B cell (primary cell): Measurements from ENCODE around the gene NDUFAF5. TPM values are rescaled to one million over a fixed set of nuclear protein-coding genes. Genes with fewer than 3 reads are reported as not detected.

Experiments
- ATAC-seq: fragments of 200-7000 bp; cut with Tn5 transposase; one replicate; pipeline ENCODE4 v1.10.0; 2021; ENCODE audit warnings: low read depth, mild to moderate bottlenecking, moderate number of reproducible peaks, moderate library complexity
- CTCF ChIA-PET: fragments of 350-600 bp; sonication (Branson Sonifier 250); formaldehyde crosslinking; loops from one replicate; lab custom pipeline; 2021; ENCODE audit warnings: antibody characterized with exemption, inconsistent platforms; lab: Charles Lee
- POLR2A ChIA-PET: fragments of 350-600 bp; sonication (Branson Sonifier 250); formaldehyde crosslinking; loops from one replicate; lab custom pipeline; 2021; ENCODE audit warnings: antibody characterized with exemption; lab: Charles Lee
- DNase-seq: peaks from one replicate; pipeline ENCODE4 v3.0.0; 2013
- H2AFZ ChIP-seq: 2 replicates; pipeline ENCODE4 v1.6.1; 2012; ENCODE audit warnings: mild to moderate bottlenecking, low read depth, low read length; ENCODE audit not compliant: insufficient read depth, poor library complexity, severe bottlenecking
- H3K27ac ChIP-seq, 2 donors: 1 replicate in 1 of 2; 2 replicates in 1 of 2; pipeline ENCODE4 v1.5.1; 2012 to 2013; ENCODE audit warnings: low read length in 2 of 2, mild to moderate bottlenecking in 2 of 2, moderate library complexity in 1 of 2
- H3K27me3 ChIP-seq, 4 experiments: fragments of 200-600 bp in 1 of 4; sonication (generic) in 1 of 4; replicated peaks in 1 of 4; 1 replicate in 2 of 4; 2 replicates in 2 of 4; pipeline versions ENCODE4 v1.6.1 to v1.7.0; 2013 to 2016; ENCODE audit warnings: low read length in 3 of 4, mild to moderate bottlenecking in 2 of 4, mixed read lengths in 1 of 4, moderate library complexity in 1 of 4; ENCODE audit not compliant: insufficient read depth in 4 of 4, control insufficient read depth in 3 of 4; ENCODE audit errors: control extremely low read depth in 1 of 4
- H3K36me3 ChIP-seq, 2 experiments: replicated peaks in 1 of 2; 1 replicate in 1 of 2; 2 replicates in 1 of 2; pipeline versions ENCODE4 v1.6.1 to v1.7.1; 2013; ENCODE audit warnings: low read length in 1 of 2; ENCODE audit not compliant: insufficient read depth in 2 of 2, control insufficient read depth in 1 of 2; ENCODE audit errors: control extremely low read depth in 1 of 2, extremely low read depth in 1 of 2
- H3K4me1 ChIP-seq, 2 donors: fragments of 200-600 bp in 1 of 2; sonication (generic) in 1 of 2; 1 replicate in 1 of 2; 2 replicates in 1 of 2; pipeline versions ENCODE4 v1.5.1 to v1.6.1; 2013 to 2017; ENCODE audit warnings: low read length in 2 of 2; ENCODE audit not compliant: control insufficient read depth in 2 of 2, insufficient read depth in 2 of 2
- H3K4me2 ChIP-seq: replicated peaks from 2 replicates; pipeline ENCODE3; 2012; ENCODE audit warnings: mild to moderate bottlenecking, low read depth, low read length; ENCODE audit not compliant: poor library complexity, severe bottlenecking
- H3K4me3 ChIP-seq, 5 experiments: fragments of 200-600 bp in 1 of 5; sonication (generic) in 1 of 5; 1 replicate in 3 of 5; 2 replicates in 2 of 5; pipeline versions ENCODE4 v1.5.1 to v1.7.0; 2011 to 2016; ENCODE audit warnings: low read length in 4 of 5, mild to moderate bottlenecking in 4 of 5, low read depth in 2 of 5, control low read depth in 1 of 5, moderate library complexity in 1 of 5; ENCODE audit not compliant: insufficient read depth in 1 of 5; ENCODE audit errors: control extremely low read depth in 1 of 5, extremely low read depth in 1 of 5
- H3K79me2 ChIP-seq: fragments of 200-600 bp; sonication (generic); one replicate; pipeline ENCODE4 v1.6.0; 2016; ENCODE audit warnings: low read length; ENCODE audit not compliant: control insufficient read depth, insufficient read depth
- H3K9ac ChIP-seq: fragments of 200-600 bp; sonication (generic); 2 replicates; pipeline ENCODE4 v1.6.1; 2017; ENCODE audit warnings: mild to moderate bottlenecking, low read length, moderate library complexity
- H3K9me3 ChIP-seq, 3 donors: one replicate each; pipeline versions ENCODE4 v1.6.1 to v1.7.1; 2013; ENCODE audit warnings: low read length in 2 of 3; ENCODE audit not compliant: control insufficient read depth in 2 of 3, insufficient read depth in 1 of 3; ENCODE audit errors: control extremely low read depth in 1 of 3
- H4K20me1 ChIP-seq: 2 replicates; pipeline ENCODE4 v1.6.0; 2012; ENCODE audit warnings: mild to moderate bottlenecking, low read length; ENCODE audit not compliant: insufficient read depth, control insufficient read depth, poor library complexity, severe bottlenecking
- H3K27ac Mint-ChIP-seq: one replicate; pipeline ENCODE4 v1.8.0; 2021; ENCODE audit warnings: mixed read lengths
- H3K27me3 Mint-ChIP-seq: one replicate; pipeline ENCODE4 v1.8.0; 2021; ENCODE audit warnings: mixed read lengths
- H3K4me1 Mint-ChIP-seq: one replicate; pipeline ENCODE4 v1.8.0; 2021; ENCODE audit warnings: mixed read lengths
- H3K4me3 Mint-ChIP-seq: one replicate; pipeline ENCODE4 v1.8.0; 2021; ENCODE audit warnings: mixed read lengths
- H3K9me3 Mint-ChIP-seq: one replicate; pipeline ENCODE4 v1.8.0; 2022; ENCODE audit warnings: mixed read lengths; ENCODE audit not compliant: insufficient read depth
- CTCF ChIP-seq: fragments of 200-600 bp; IDR thresholded peaks from one replicate; pipeline ENCODE4 v1.8.0; 2022; ENCODE audit warnings: antibody characterized with exemption, mild to moderate bottlenecking
- EZH2 ChIP-seq: IDR thresholded peaks from 2 replicates; pipeline ENCODE4 v1.6.1; 2012; ENCODE audit warnings: borderline replicate concordance, low read depth, mild to moderate bottlenecking, moderate library complexity, low read length; ENCODE audit not compliant: insufficient read depth, poor library complexity, severe bottlenecking
- WGBS: methylation state at CpG from one replicate; pipeline ENCODE4 v1.1.5; 2013; ENCODE audit warnings: missing lambda C conversion rate; ENCODE audit not compliant: insufficient coverage; 5-methylcytosine and 5-hydroxymethylcytosine counted together
- intact Hi-C: fragments of 100-400 bp; cut with micrococcal nuclease; formaldehyde crosslinking; loops from one replicate; pipeline ENCODE4 v1.10.0; 2022
- polyA plus RNA-seq: library from polyadenylated mRNA; depleted of rRNA; stranded (reverse); fragments of >200 nt; gene quantifications from 2 replicates; pipeline ENCODE4 v1.2.3, GENCODE V29; 2012
- total RNA-seq, 2 donors: library from RNA; stranded (reverse); fragments of 120-200 nt in 1 of 2; gene quantifications; 1 replicate in 1 of 2; 2 replicates in 1 of 2; pipeline versions ENCODE4 v1.2.3 to v1.2.4, GENCODE V29; 2013 to 2022

Gene NDUFAF5
- total and polyA plus RNA-seq, 2 donors (not counting 1 experiment from before 2014, with no cell fraction given) = 6.5 to 28.8 TPM

- H3K36me3 ChIP-seq = peaks cover 0 to 36% of the 10 kb centered on the region in 2 experiments
- H3K9me3 ChIP-seq = no peaks in the 10 kb centered on the region
- no peak for ATAC-seq
- no peak for DNase-seq
- H3K9ac ChIP-seq = no peak overlapping the region
- no peaks in the 10 kb centered on the region for H4K20me1 ChIP-seq
- H3K27ac ChIP-seq = no peak overlapping the region
- no peak overlapping the region for H3K4me2 ChIP-seq
- no peaks in the 10 kb centered on the region for H3K4me1 ChIP-seq
- Mint-ChIP-seq H3K4me3 (no peak overlapping the region), H3K27ac (no peak overlapping the region), H3K27me3 (no peaks in the 10 kb centered on the region), H3K9me3 (no peaks in the 10 kb centered on the region), H3K4me1 (peaks cover 7% of the 10 kb centered on the region)
- ChIA-PET CTCF (interaction anchor here (2.6 kb wide), 1 partner anchor 16 kb away, joined by 12 read pairs; no protein-coding TSS in a partner anchor), POLR2A (no interaction called here)
- H3K27me3 ChIP-seq = no peaks in the 10 kb centered on the region
- 100% methylated on average over 1 of the region's 1 CpG for WGBS
- no peak for TF ChIP-seq CTCF
- TF ChIP-seq EZH2 = no peak
- no peak overlapping the region for H2AFZ ChIP-seq
- intact Hi-C loops = no loop called here
- no peak overlapping the region for H3K4me3 ChIP-seq
- no peaks in the 10 kb centered on the region for H3K79me2 ChIP-seq
Measured at GRCh38 chr20:13756551-13756950, 28.3 kb upstream of the NDUFAF5 start.

GRCh38 chr20:13758884-13759283 is 25.9 kb upstream of the NDUFAF5 start:
- H3K27ac Mint-ChIP-seq = no peak overlapping the region
- POLR2A ChIA-PET = no interaction called here
- no peak for ATAC-seq

More at GRCh38 chr20:13758884-13759283, 25.9 kb upstream of the NDUFAF5 start:
- no CpG with 5 or more reads among the region's 1 CpG for WGBS
- DNase-seq = no peak
- H3K79me2 ChIP-seq = no peaks in the 10 kb centered on the region
- H3K9me3 ChIP-seq = no peaks in the 10 kb centered on the region
- H3K27me3 Mint-ChIP-seq = no peaks in the 10 kb centered on the region
- H3K27me3 ChIP-seq = no peaks in the 10 kb centered on the region
- CTCF ChIA-PET = interaction anchor here (1.6 kb wide), 1 partner anchor 16 kb away, joined by 3 read pairs; no protein-coding TSS in a partner anchor
- H3K4me2 ChIP-seq = no peak overlapping the region
- H3K4me3 Mint-ChIP-seq = no peak overlapping the region
- TF ChIP-seq EZH2 = no peak
- TF ChIP-seq CTCF = no peak
- no peaks in the 10 kb centered on the region for H4K20me1 ChIP-seq
- no peaks in the 10 kb centered on the region for H3K9me3 Mint-ChIP-seq
- no peak overlapping the region for H3K9ac ChIP-seq
- no peak overlapping the region for H2AFZ ChIP-seq
- H3K27ac ChIP-seq = no peak overlapping the region
- no peak overlapping the region for H3K4me3 ChIP-seq
- intact Hi-C loops = no loop called here
- peaks cover 7% of the 10 kb centered on the region for H3K4me1 Mint-ChIP-seq
- H3K4me1 ChIP-seq = no peaks in the 10 kb centered on the region
- H3K36me3 ChIP-seq = peaks cover 0 to 38% of the 10 kb centered on the region in 2 experiments
